Measurements from ENCODE around the gene ARHGEF2. TPM values are rescaled to one million over a fixed set of nuclear protein-coding genes. Genes with fewer than 3 reads are reported as not detected.

Gene ARHGEF2
- total RNA-seq, 1 experiment from 2014 or later = 69.5 TPM

GRCh38 chr1:156021954-156022353, 43.6 kb upstream of the ARHGEF2 start:
- Mint-ChIP-seq H3K36me3 (peaks cover 26% of the 10 kb centered on the region), H3K27me3 (ENCODE audit: low read depth) (peaks cover 28% of the 10 kb centered on the region), H3K27ac (no peak overlapping the region), H3K4me3 (no peak overlapping the region), H3K9me3 (no peaks in the 10 kb centered on the region), H3K4me1 (peaks cover 14% of the 10 kb centered on the region)
- TF ChIP-seq CREB1 (CRISPR knock-in tag; IDR thresholded peaks at IDR 0.05) (no peak), ZNF317 (CRISPR knock-in tag; IDR thresholded peaks at IDR 0.05; ENCODE audit: borderline replicate concordance, low read depth) (no peak), AR (CRISPR knock-in tag; IDR thresholded peaks at IDR 0.05) (no peak), ESRRA (CRISPR knock-in tag; IDR thresholded peaks at IDR 0.05; ENCODE audit: borderline replicate concordance) (no peak), ZBTB43 (CRISPR knock-in tag; IDR thresholded peaks at IDR 0.05) (no peak), MLX (CRISPR knock-in tag; IDR thresholded peaks at IDR 0.05) (no peak), ZNF121 (CRISPR knock-in tag; IDR thresholded peaks at IDR 0.05) (no peak), NR1H2 (CRISPR knock-in tag; IDR thresholded peaks at IDR 0.05) (no peak), HMGXB4 (CRISPR knock-in tag; IDR thresholded peaks at IDR 0.05) (no peak), ZNF232 (CRISPR knock-in tag; IDR thresholded peaks at IDR 0.05) (no peak), E2F5 (CRISPR knock-in tag; IDR thresholded peaks at IDR 0.05) (no peak), FOXP4 (CRISPR knock-in tag; IDR thresholded peaks at IDR 0.05) (no peak), CBFB (CRISPR knock-in tag; IDR thresholded peaks at IDR 0.05; ENCODE audit: low read depth) (no peak)
- TF ChIP-seq, protein P1, sequence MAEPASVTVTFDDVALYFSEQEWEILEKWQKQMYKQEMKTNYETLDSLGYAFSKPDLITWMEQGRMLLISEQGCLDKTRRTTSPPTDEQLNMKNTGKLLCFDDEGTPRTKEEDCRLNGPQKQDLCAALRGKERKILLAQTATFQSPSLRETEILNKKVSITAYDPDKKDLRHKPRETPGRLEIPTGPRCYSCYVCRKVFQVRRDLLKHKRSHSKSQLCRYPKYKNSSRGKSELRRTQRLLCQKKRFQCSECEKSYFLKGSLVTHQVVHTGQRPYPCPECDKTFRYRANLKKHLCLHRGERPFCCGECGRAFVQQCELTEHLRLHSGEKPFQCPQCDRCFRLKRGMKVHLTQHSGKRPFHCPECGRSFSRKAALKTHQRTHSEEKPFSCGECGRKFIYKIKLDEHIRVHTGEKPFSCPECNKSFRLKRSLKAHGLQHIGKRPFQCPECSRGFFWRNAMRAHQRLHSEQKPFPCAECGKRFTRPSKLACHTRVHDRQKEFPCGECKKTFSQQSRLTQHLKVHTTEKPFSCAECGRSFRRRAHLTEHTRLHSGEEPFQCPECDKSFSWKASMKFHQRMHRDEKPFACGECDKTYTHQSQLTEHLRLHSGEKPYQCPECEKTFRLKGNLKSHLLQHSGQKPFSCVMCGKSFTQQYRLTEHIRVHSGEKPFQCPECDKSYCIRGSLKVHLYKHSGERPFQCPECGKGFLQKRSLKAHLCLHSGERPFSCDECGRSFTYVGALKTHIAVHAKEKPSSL (CRISPR knock-in tag; conservative IDR thresholded peaks at IDR 0.05) = no peak
- POLR2A ChIA-PET = no interaction called here
- ATAC-seq = no peak
- no peak for DNase-seq (ENCODE audit: low spot score)
- CTCF ChIA-PET = interaction anchor here (2.0 kb wide), 1 partner anchor 45 kb away, joined by 5 read pairs; no protein-coding TSS in a partner anchor
